GM19099 (cell line): ENCODE measurements around the gene ALDH1B1.

Source experiments
- POLR2A ChIP-seq: IDR thresholded peaks from 3 replicates; pipeline ENCODE4 v1.6.1; 2011; ENCODE audit warnings: low read depth; ENCODE audit not compliant: insufficient read length; ENCODE audit errors: extremely low read depth

Gene ALDH1B1

DNA sequence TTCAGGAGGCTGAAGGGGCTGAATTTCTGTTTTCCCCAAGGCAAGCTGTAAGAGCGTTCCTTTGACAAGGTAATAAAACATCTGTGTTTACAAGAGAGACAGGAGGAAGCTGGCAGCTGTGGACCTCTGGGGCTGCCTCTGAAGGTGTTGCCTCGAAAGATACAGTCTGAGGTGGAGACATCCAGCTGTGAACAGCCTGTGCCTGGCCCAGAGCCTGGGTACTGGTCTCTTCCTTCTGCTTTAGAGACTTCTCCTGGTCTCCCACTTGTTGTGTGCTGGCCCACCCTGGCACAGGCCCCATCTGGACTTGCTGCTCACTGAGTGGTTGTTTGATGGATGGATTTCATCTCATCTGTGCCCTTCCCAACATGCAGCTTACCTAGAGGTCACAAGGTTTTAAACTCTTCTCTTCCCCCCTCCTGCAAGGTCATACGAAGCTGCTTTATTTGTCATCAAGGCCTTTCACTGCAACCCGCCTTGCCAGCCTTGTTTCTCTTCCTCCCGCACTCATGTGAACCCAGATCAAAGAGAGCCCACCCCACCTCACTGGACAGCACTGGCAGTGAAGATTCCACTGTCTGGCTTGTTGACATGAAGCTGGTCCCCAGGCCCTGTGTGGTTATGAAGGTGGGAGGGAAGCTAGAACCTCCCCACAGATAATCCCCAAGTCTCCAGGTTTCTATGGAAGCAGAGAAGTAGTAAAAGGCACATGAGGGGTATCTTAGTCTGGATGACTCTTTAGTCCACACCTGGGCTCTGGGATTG is 35.0 kb upstream of the ALDH1B1 start:
- no peak for TF ChIP-seq POLR2A

DNA sequence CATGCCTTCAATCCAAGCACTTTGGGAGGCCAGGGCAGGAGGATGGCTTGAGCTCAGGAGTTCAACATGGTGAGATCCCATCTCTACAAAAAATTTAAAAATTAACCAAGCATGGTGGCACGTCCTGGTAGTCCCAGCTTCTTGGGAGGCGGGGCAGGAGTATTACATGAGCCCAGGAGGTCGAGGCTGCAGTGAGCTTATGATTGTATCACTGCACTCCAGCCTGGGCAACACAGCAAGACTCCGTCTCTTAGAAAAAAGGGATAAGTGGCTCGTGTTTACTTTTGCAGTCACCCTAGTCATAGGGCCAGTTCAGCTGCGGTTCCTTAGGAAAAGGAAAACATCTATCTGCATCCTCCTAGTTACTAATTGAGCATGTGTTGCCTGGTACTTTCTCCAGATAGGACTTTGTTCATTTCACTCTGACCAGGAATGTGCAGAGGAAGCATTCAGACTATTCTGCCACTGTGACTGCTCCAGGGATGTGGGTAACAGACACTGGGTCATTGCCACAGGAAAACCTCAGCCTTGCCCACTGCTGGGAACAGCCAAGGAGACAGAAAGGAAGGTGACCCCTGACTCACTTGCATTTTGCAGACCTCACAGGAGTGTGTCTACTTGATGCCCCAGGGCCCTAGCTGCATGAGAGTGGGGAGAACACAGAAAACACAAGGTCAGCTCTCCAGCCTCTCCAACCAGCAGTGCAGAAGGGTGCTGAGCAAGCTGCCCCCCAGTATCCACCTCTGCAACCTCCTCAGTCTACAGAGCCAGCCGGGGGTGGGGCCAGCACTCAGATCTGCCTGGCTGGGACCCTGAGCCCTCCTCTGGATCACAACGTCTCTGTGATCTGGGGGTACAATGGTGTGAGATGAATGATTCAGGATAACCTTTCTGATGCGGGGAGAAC is 33.9 kb upstream of the ALDH1B1 start:
- no peak for TF ChIP-seq POLR2A

DNA sequence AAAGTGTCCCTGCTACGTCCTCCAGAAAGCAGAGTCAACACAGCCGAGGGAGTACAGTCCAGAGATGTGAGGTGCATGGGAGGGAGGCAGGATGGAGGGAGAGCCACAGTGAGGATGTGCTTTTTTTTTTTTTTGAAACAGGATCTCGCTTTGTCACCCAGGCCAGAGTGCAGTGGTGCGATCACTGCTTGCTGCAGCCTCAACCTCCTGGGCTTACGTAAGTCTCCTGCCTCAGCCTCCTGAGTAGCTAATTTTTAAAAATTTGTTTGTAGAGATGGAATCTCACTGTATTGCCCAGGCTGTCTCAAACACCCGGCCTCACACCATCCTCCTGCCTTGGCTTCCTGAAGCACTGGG is 33.2 kb upstream of the ALDH1B1 start:
- no peak for TF ChIP-seq POLR2A

DNA sequence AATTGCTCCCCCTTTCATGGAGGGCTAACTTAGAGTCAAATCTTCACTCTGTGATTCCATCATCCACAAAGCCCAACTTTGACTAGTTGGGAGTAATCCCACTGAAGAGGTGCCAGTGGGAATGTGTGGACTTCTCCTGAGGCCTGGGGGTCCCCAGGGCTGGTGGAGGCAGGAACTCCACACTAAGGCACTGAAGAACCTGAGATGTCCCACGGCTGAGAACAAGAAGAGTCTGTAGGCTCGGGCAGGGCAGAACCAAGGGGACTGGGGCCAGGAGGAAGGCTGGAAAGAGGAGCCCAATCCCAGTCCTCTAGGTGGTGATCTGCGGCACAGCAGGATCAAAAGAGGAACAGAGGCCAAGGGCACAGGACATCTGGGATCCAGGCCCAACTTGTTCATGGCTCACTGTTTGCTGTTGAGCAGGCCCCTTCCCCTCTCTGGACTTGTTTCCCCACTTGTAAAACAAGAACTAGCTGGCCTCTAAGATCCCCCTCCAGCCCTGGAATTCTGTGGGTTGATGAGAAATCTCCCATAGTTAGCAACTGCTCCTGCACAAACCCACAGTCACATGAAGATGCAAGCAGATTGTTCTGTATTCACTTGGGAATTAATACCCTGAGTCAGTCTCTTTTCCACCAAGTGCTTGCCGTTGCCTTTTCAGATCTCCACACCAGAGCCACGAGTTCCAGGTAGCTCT is 32.7 kb upstream of the ALDH1B1 start:
- no peak for TF ChIP-seq POLR2A

GRCh38 chr9:38360839-38361472 is 31.5 kb upstream of the ALDH1B1 start:
- TF ChIP-seq POLR2A: no peak

GRCh38 chr9:38361473-38361850 is 31.0 kb upstream of the ALDH1B1 start:
- no peak for TF ChIP-seq POLR2A

- no peak for TF ChIP-seq POLR2A
Observed at GRCh38 chr9:38362852-38363588, 29.5 kb upstream of the ALDH1B1 start.

- no peak for TF ChIP-seq POLR2A
Observed at GRCh38 chr9:38363589-38363925, 28.9 kb upstream of the ALDH1B1 start.

- TF ChIP-seq POLR2A: no peak
Observed at GRCh38 chr9:38367898-38368297, 24.6 kb upstream of the ALDH1B1 start.

DNA sequence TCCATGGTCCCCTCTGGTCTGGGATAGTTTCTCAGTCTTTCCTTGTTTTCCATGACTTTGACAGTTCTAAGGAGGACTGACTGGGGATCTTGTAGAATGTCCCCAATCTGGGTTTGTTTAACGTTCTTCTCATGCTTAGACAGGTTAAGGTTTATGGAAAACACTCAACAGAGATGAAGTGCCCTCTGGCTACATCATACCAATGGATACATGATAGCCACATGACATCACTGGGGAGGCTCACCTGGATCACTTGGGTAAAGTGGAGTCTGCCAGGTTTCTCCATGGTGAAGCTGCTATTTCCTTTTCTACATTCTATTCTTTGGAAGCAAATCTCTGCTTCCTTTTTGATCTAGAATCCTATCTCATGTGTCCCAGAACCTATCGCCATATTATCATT is 23.8 kb upstream of the ALDH1B1 start:
- TF ChIP-seq POLR2A: no peak

- TF ChIP-seq POLR2A: no peak
Observed at GRCh38 chr9:38370176-38370575, 22.3 kb upstream of the ALDH1B1 start.

DNA sequence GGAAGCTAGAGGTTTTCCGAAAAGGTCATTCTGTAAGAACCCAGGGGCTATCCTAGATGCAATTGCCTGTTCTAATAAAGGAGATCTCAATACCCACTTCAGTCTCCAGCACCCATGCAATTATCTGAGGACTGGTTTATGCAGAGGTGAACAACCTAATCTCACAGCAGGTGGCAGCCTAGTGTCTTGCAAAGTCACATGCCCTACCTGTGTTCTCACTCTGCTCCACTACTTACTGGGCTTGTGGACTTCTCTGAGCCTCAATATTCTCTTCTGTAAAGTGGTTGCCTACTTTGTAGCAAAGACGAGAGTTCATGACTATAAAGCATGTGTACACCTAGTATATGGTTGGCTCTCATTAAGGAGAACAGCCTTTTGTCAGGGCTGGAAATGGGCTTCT is 21.0 kb upstream of the ALDH1B1 start:
- TF ChIP-seq POLR2A: no peak

- no peak for TF ChIP-seq POLR2A
Observed at GRCh38 chr9:38372762-38373619, 19.5 kb upstream of the ALDH1B1 start.

DNA sequence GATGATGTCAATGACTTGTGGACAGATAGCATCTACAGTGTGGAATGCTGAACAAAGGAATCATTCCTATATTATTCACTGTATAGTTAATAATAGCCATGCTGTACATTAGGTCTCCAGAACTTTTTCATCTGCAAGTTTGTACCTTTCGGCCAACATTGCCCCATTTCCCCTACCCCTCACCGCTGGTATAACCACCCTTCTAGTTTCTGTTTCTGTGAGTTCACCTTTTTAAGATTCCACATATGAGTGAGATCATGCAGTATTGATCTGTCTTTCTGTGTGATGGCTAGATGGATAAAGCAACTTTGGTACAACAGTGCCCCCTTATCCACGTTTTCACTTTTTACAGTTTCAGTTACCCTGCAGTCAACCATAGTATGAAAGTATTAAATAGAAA is 18.8 kb upstream of the ALDH1B1 start:
- TF ChIP-seq POLR2A: no peak

DNA sequence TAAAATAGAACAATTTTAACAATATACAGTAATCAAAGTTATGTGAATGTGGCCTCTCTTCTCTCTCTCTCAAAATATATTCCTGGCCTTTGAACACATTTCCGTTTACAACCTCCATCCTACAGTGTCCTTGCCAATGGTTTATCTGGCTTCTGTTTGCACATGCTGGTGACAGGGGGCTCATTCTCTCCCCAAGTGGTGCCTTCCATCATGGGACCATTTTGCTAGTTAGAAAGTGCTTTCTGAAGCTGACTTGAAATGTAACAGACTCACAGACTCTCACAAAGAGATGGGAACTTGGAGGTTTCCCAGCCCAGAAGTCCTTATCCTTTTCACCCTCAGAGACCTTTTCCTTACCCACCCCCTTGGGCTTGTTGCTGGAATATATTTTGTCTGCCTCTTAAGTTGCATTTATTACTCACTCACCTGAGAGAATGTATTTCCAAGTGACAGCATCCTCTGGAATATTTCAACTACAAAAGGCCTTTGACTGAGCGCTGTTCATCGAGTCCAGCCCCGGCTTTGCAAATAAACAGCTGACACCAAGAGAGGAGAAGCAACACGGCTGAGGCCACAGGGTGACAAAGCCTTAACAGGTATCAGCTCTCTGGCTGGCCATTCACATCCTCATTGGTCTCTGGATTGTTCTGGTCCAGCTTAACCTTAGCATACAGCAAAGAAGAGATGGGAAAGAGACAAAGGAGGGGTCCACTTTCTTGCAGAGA is 17.5 kb upstream of the ALDH1B1 start:
- TF ChIP-seq POLR2A: no peak
